Thyroid gland (tissue), 4 donors: ENCODE data around the gene CRABP2.

Experiments
- CTCF ChIP-seq, 6 experiments: fragments of 200-600 bp in 3 of 6; fragments of 450-650 bp in 3 of 6; sonication (generic) in 3 of 6; IDR thresholded peaks; one replicate each; pipeline ENCODE4 v1.5.1; 2016 to 2019; ENCODE audit warnings: antibody characterized with exemption in 6 of 6, mild to moderate bottlenecking in 2 of 6, inconsistent platforms in 1 of 6, moderate library complexity in 1 of 6
- POLR2A ChIP-seq, 2 donors: fragments of 450-650 bp; IDR thresholded peaks; one replicate each; pipeline ENCODE4 v1.6.1; 2017; ENCODE audit warnings: antibody characterized with exemption in 2 of 2, mild to moderate bottlenecking in 2 of 2, moderate library complexity in 1 of 2

GRCh38 chr1:156662800-156663055, 42.7 kb downstream of the CRABP2 start:
- TF ChIP-seq CTCF (IDR thresholded peaks at IDR 0.05) (no peak), POLR2A (IDR thresholded peaks at IDR 0.05) (no peak)
